Measurements from ENCODE around the gene KRTAP20-4.

Gene KRTAP20-4

DNA sequence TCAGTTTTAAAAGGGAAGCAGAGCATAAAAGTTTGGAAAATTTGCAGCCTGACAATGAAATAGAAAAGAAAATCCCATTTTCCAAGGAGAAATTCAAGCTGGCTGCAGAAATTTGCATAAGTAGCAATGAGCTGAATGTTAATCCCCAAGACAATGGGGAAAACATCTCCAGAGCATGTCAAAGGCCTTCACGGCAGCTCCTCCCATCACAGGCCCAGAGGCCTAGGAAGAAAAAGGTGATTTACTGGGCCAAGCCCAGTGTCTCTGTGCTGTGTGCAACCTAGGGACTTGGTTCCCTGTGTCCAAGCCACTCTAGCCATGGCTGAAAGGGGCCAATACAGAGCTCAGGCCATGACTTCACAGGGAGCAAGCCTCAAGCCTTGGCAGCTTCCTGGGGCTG, 48.3 kb downstream of the KRTAP20-4 start:
- DNase-seq: no peak

Measured in suppressor macrophage (primary cell).